Measurements from ENCODE around the gene LEPR.

The LEPR gene

GRCh38 chr1:65409816-65410326, 10.6 kb upstream of the LEPR start:
- no peak for DNase-seq (ENCODE audit: low spot score)

GRCh38 chr1:65412256-65412983, 8.0 kb upstream of the LEPR start:
- peak; percentile 47 for DNase-seq (ENCODE audit: low spot score)

GRCh38 chr1:65412984-65413375, 7.5 kb upstream of the LEPR start:
- DNase-seq (ENCODE audit: low spot score), result peak; percentile 95

- DNase-seq (ENCODE audit: low spot score), result peak; percentile 17
Observed at GRCh38 chr1:65414538-65414937, 5.9 kb upstream of the LEPR start.

GRCh38 chr1:65416767-65417166, 3.7 kb upstream of the LEPR start:
- DNase-seq (ENCODE audit: low spot score), result no peak

GRCh38 chr1:65417729-65418128, 2.7 kb upstream of the LEPR start:
- peak; percentile 75 for DNase-seq (ENCODE audit: low spot score)

GRCh38 chr1:65418522-65419185, 1.8 kb upstream of the LEPR start:
- DNase-seq (ENCODE audit: low spot score), result peak; percentile 60

- peak; percentile 99 for DNase-seq (ENCODE audit: low spot score)
Observed at GRCh38 chr1:65419681-65420589, 533 bp upstream of the LEPR start.

GRCh38 chr1:65421351-65422025, 1.0 kb downstream of the LEPR start:
- DNase-seq (ENCODE audit: low spot score), result peak; percentile 30

GRCh38 chr1:65422241-65423203, 2.1 kb downstream of the LEPR start:
- DNase-seq (ENCODE audit: low spot score), result peak; percentile 75

- peak; percentile 92 for DNase-seq (ENCODE audit: low spot score)
Observed at GRCh38 chr1:65423884-65424572, 3.6 kb downstream of the LEPR start.

GRCh38 chr1:65424573-65424889, 4.1 kb downstream of the LEPR start:
- peak; percentile 44 for DNase-seq (ENCODE audit: low spot score)

GRCh38 chr1:65425006-65425405, 4.5 kb downstream of the LEPR start:
- DNase-seq (ENCODE audit: low spot score), result no peak

GRCh38 chr1:65425697-65426096, 5.2 kb downstream of the LEPR start:
- DNase-seq (ENCODE audit: low spot score), result peak; percentile 97

GRCh38 chr1:65429078-65429477, 8.6 kb downstream of the LEPR start:
- DNase-seq (ENCODE audit: low spot score), result no peak

- peak; percentile 86 for DNase-seq (ENCODE audit: low spot score)
Observed at GRCh38 chr1:65429806-65430205, 9.3 kb downstream of the LEPR start.

- DNase-seq (ENCODE audit: low spot score), result peak; percentile 52
Observed at GRCh38 chr1:65431111-65431705, 10.7 kb downstream of the LEPR start.

GRCh38 chr1:65432918-65433317, 12.4 kb downstream of the LEPR start:
- DNase-seq (ENCODE audit: low spot score), result no peak

GRCh38 chr1:65434255-65434654, 13.8 kb downstream of the LEPR start:
- no peak for DNase-seq (ENCODE audit: low spot score)

GRCh38 chr1:65434760-65435159, 14.3 kb downstream of the LEPR start:
- DNase-seq (ENCODE audit: low spot score), result peak; percentile 86

Measured in kidney tubule cell (primary cell).